ENCODE measurements around the gene FAM98A. TPM values are rescaled to one million over a fixed set of nuclear protein-coding genes. Genes with fewer than 3 reads are reported as not detected.

FAM98A gene
- total RNA-seq (2011; cell fraction: chromatin; rRNA removed; ENCODE audit: low replicate concordance), result 58.3 and 93.0 TPM in 2 replicates
- total RNA-seq (2011; cell fraction: nucleolus; rRNA removed), result 25.1 and 26.7 TPM in 2 replicates
- 40.6 and 44.9 TPM in 2 replicates for total RNA-seq (2011; cell fraction: nucleoplasm; rRNA removed)
- total RNA-seq (2014; rRNA removed), result 23.5 and 26.0 TPM in 2 replicates
- 44.6 and 45.7 TPM in 2 replicates for total RNA-seq (2014; rRNA removed; fragmentation: Illumina TruSeq; extraction: Trizol)
- 39.6 and 53.8 TPM in 2 replicates for total RNA-seq (2015; rRNA removed; fragmentation: Illumina TruSeq; extraction: Trizol)
- 56.1 and 59.7 TPM in 2 replicates for total RNA-seq (2021)
- 80.1 and 114 TPM in 2 replicates for polyA plus RNA-seq (2011; rRNA removed)
- polyA plus RNA-seq (2011; cell fraction: cytosol; rRNA removed), result 65.6 and 159 TPM in 2 replicates
- polyA plus RNA-seq (2011; cell fraction: nucleus; rRNA removed), result 30.4 and 45.6 TPM in 2 replicates
- polyA plus RNA-seq (2012), result 25.4 and 119 TPM in 2 replicates
- 238 and 308 TPM in 2 replicates for polyA plus RNA-seq (2014; fragmentation: Illumina TruSeq; extraction: Trizol)
- 10 to 100 TPM; 16.5 to 23.4 TPM for polyA plus RNA-seq (2014; fragmentation: Nextera tagmentation; extraction: Ambion mirVana)
- polyA plus RNA-seq (2014; rRNA removed), result 144 and 171 TPM in 2 replicates
- polyA minus RNA-seq (2011; rRNA and poly(A)+ RNA removed), result 140 and 173 TPM in 2 replicates
- polyA minus RNA-seq (2011; cell fraction: cytosol; rRNA and poly(A)+ RNA removed), result 51.4 and 53.0 TPM in 2 replicates
- polyA minus RNA-seq (2011; cell fraction: nucleus; rRNA and poly(A)+ RNA removed), result 32.7 and 88.5 TPM in 2 replicates
- Bru-seq, nascent RNA, result percentile 88 among the genes with signal in this experiment
- BruChase-seq, experiment 1, labeled RNA remaining after a 2-hour chase, result percentile 89 among the genes with signal in this experiment
- BruChase-seq, experiment 2, labeled RNA remaining after a 6-hour chase, result percentile 90 among the genes with signal in this experiment
- long read RNA-seq, experiment 1, transcript FAM98A-201 (8 exons, 2,816 nt), result major isoform, 54 of 109 reads
- long read RNA-seq, experiment 1, partial matches to known transcripts, result 18 of 109 reads
- long read RNA-seq, experiment 1, other reads (novel, unspliced or antisense), result 37 of 109 reads
- long read RNA-seq, experiment 2, transcript FAM98A-201 (8 exons, 2,816 nt), result major isoform, 6 of 67 reads
- long read RNA-seq, experiment 2, partial matches to known transcripts, result 2 of 67 reads
- long read RNA-seq, experiment 2, other reads (novel, unspliced or antisense), result 58 of 67 reads
- long read RNA-seq, experiment 3, transcript FAM98A-201 (8 exons, 2,816 nt), result major isoform, 17 of 30 reads
- long read RNA-seq, experiment 3, partial matches to known transcripts, result 10 of 30 reads
- long read RNA-seq, experiment 3, other reads (novel, unspliced or antisense), result 3 of 30 reads

DNA sequence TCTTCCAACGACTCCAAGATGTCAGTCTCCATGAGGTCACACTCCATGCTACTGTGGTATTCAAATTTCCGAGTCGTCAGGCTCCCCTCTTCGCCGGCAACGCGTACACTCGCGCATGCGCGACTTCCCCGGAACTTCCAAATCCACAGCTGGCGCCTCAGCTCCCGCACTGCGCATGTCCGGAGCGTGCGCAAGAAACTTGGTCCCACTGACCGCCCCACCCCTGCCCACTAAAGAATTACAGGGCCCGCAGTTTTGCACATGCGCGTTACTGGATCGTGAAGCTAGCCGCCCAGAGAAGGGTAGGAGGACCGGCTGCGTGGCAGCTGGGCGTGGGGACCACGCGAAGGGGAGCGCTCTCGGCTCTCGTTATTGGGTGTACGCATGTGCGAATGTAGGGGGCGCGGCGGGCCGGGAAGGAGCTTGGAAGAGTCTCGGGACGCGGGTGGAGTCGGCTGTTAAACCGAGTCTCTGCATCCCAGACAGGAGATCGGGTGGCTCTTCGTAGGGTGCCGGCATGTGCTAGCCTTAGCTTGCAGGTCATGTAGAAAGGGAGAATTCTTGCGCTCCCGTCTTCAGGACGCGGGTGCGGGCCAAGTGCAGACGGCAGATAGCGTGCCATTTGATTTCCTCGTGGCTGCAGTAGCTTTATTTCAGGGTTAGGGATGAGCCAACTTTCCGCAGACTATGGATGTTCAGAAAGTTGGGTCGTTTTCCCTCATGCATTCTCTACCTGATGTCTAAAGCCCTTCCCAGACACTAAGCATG is at the start of gene FAM98A:
Gene FAM98A (minus strand): TSS at position 125 of the 768 bp plus-strand sequence. CDS start 78 bp downstream, at position 47.
- H2AFZ ChIP-seq (ENCODE audit: low read depth, low read length), result peak within 1 kb of the TSS; percentile 98
- H3K4me2 ChIP-seq (ENCODE audit: insufficient read depth, low read length), result peak within 1 kb of the TSS; percentile 99
- POLR2A ChIA-PET, result interaction anchor here (0.6 to 1.1 kb wide), 4 partner anchors 8 to 27 kb away, joined by 3 read pairs; no protein-coding TSS in a partner anchor
- peaks cover 9% of the 10 kb centered on the region for H3K36me3 ChIP-seq (ENCODE audit: control insufficient read depth, insufficient read depth, low read length)
- H3K27ac ChIP-seq (ENCODE audit: extremely low read depth, low read depth, low read length), result peak within 1 kb of the TSS; percentile 84
- H4K20me1 ChIP-seq (replicated peaks; ENCODE audit: control insufficient read depth, insufficient read depth, low read length), result no peaks in the 10 kb centered on the region
- peaks cover 0 to 11% of the 10 kb centered on the region in 2 experiments; a peak in 2 of 5 replicates for H3K4me1 ChIP-seq (replicated peaks in 1 of 2; ENCODE audit: control insufficient read depth in 2 of 2, insufficient read depth in 2 of 2, low read length in 2 of 2)
- no peaks in the 10 kb centered on the region for H3K9me1 ChIP-seq (ENCODE audit: control insufficient read depth, insufficient read depth, low read length)
- H3K4me3 ChIP-seq, result peak within 1 kb of the TSS; percentile 96
- DNase-seq (ENCODE audit: extremely low read depth in 1 of 4, low spot score in 3 of 4) (peak; percentile 95 to 99 (median 97)), FAIRE-seq (peak; percentile 96), ATAC-seq (peak; percentile 94)
- TSS peak; percentile 80 for BruUV-seq (replicated peaks)
- no peaks in the 10 kb centered on the region for H3K27me3 ChIP-seq (ENCODE audit: control insufficient read depth in 2 of 2, insufficient read depth in 2 of 2, low read length in 2 of 2)
- in situ Hi-C loops (cut with MboI) (loop anchor here (25.0 kb wide), 3 partner anchors 187 to 837 kb away; partner anchors contain the start of gene LTBP1), intact Hi-C loops (cut with micrococcal nuclease) (no loop called here)
- H3K9me3 ChIP-seq (replicated peaks; ENCODE audit: control insufficient read depth, insufficient read depth, low read depth, low read length), result no peaks in the 10 kb centered on the region
- CTCF ChIA-PET (ENCODE audit: low intra/inter-chr PET ratio), result no interaction called here
- under 1% methylated on average over 54 of the region's 56 CpGs for WGBS (ENCODE audit: insufficient coverage, low coverage, missing lambda C conversion rate)
- peak within 1 kb of the TSS; percentile 90 to 98 for H3K9ac ChIP-seq (ENCODE audit: insufficient read depth in 1 of 2, low read depth in 2 of 2, low read length in 2 of 2)
- H3K79me2 ChIP-seq (ENCODE audit: control insufficient read depth, insufficient read depth, low read length), result peaks cover 35% of the 10 kb centered on the region
- TF ChIP-seq MNT (conservative IDR thresholded peaks at IDR 0.05) (peak; percentile 80 to 89), ZNF398 (CRISPR knock-in tag; IDR thresholded peaks at IDR 0.05) (no peak), SMARCA4 (IDR thresholded peaks at IDR 0.05) (no peak; the same call in 1 of the 2 replicates), NBN (IDR thresholded peaks at IDR 0.05; ENCODE audit: low read depth) (peak; percentile 51; the same call in 1 of the 2 replicates), NONO (IDR thresholded peaks at IDR 0.05; ENCODE audit: low read depth in 2 of 2, low read length in 1 of 2) (no peak), PCBP1 (IDR thresholded peaks at IDR 0.05; ENCODE audit: low read depth, low read length, poor library complexity, severe bottlenecking) (no peak), KHSRP (IDR thresholded peaks at IDR 0.05) (no peak), FOXJ3 (CRISPR knock-in tag; IDR thresholded peaks at IDR 0.05) (no peak), NUFIP1 (IDR thresholded peaks at IDR 0.05; ENCODE audit: partially characterized antibody) (no peak), SOX6 (IDR thresholded peaks at IDR 0.05) (no peak), PPARD (CRISPR knock-in tag; IDR thresholded peaks at IDR 0.05) (no peak), FOXK1 (CRISPR knock-in tag; IDR thresholded peaks at IDR 0.05; ENCODE audit: borderline replicate concordance) (0 out of 2 replicates have a peak, but pooled peaks have one; percentile 69)
